Astrocyte (in vitro differentiated cells and primary cell): Measurements from ENCODE around the gene OAS3. TPM values are rescaled to one million over a fixed set of nuclear protein-coding genes. Genes with fewer than 3 reads are reported as not detected.

ENCODE experiments used
- DNase-seq: peaks from one replicate; pipeline ENCODE4 v3.0.0-alpha.2; 2010; ENCODE audit warnings: low read depth
- FAIRE-seq: peaks from 2 replicates; lab custom pipeline; 2011; peaks lifted over from hg19 to GRCh38; lab: Jason Lieb, UNC
- H2AFZ ChIP-seq: 2 replicates; pipeline ENCODE4 v1.6.0; 2012; ENCODE audit warnings: low read depth, low read length, inconsistent platforms
- H3K27ac ChIP-seq: 2 replicates; pipeline ENCODE4 v1.5.1; 2011; ENCODE audit warnings: low read depth, low read length, inconsistent platforms
- H3K27me3 ChIP-seq: 2 replicates; pipeline ENCODE4 v1.6.0; 2011; ENCODE audit warnings: low read length, inconsistent platforms; ENCODE audit not compliant: insufficient read depth
- H3K36me3 ChIP-seq: 2 replicates; pipeline ENCODE4 v1.5.1; 2011; ENCODE audit warnings: low read length, inconsistent platforms; ENCODE audit not compliant: insufficient read depth
- H3K4me1 ChIP-seq: 2 replicates; pipeline ENCODE4 v1.5.1; 2011; ENCODE audit warnings: low read length, inconsistent platforms; ENCODE audit not compliant: insufficient read depth
- H3K4me2 ChIP-seq: 2 replicates; pipeline ENCODE4 v1.6.0; 2012; ENCODE audit warnings: low read length, inconsistent platforms
- H3K4me3 ChIP-seq: 2 replicates; pipeline ENCODE4 v1.5.1; 2011; ENCODE audit warnings: low read depth, mild to moderate bottlenecking, low read length, inconsistent platforms; ENCODE audit not compliant: insufficient read depth
- H3K79me2 ChIP-seq: 2 replicates; pipeline ENCODE4 v1.6.0; 2012; ENCODE audit warnings: mild to moderate bottlenecking, low read length, inconsistent platforms; ENCODE audit not compliant: insufficient read depth
- H3K9ac ChIP-seq: 2 replicates; pipeline ENCODE4 v1.6.0; 2012; ENCODE audit warnings: mild to moderate bottlenecking, low read length, inconsistent platforms
- H3K9me3 ChIP-seq: 2 replicates; pipeline ENCODE4 v1.5.1; 2012; ENCODE audit warnings: low read depth, mild to moderate bottlenecking, low read length, inconsistent platforms; ENCODE audit not compliant: insufficient read depth
- H4K20me1 ChIP-seq: 2 replicates; pipeline ENCODE4 v1.6.0; 2012; ENCODE audit warnings: low read length, inconsistent platforms; ENCODE audit not compliant: insufficient read depth
- H3K27ac Mint-ChIP-seq: one replicate; pipeline ENCODE4 v1.8.0; 2021; ENCODE audit warnings: mild to moderate bottlenecking, mixed read lengths; ENCODE audit not compliant: unreplicated experiment
- H3K27me3 Mint-ChIP-seq: one replicate; pipeline ENCODE4 v1.8.0; 2021; ENCODE audit warnings: low read depth, mixed read lengths; ENCODE audit not compliant: unreplicated experiment
- H3K36me3 Mint-ChIP-seq: one replicate; pipeline ENCODE4 v1.8.0; 2021; ENCODE audit warnings: low read depth, mixed read lengths; ENCODE audit not compliant: unreplicated experiment
- H3K4me1 Mint-ChIP-seq: one replicate; pipeline ENCODE4 v1.8.0; 2021; ENCODE audit warnings: low read depth, mixed read lengths; ENCODE audit not compliant: unreplicated experiment
- H3K4me3 Mint-ChIP-seq: one replicate; pipeline ENCODE4 v1.8.0; 2021; ENCODE audit warnings: mild to moderate bottlenecking, moderate library complexity, mixed read lengths; ENCODE audit not compliant: unreplicated experiment
- H3K9me3 Mint-ChIP-seq: one replicate; pipeline ENCODE4 v1.8.0; 2021; ENCODE audit warnings: mild to moderate bottlenecking, mixed read lengths; ENCODE audit not compliant: unreplicated experiment
- EZH2 ChIP-seq: IDR thresholded peaks from 2 replicates; pipeline ENCODE4 v1.6.1; 2012; ENCODE audit warnings: mild to moderate bottlenecking, low read length, inconsistent platforms; ENCODE audit not compliant: insufficient read depth
- total RNA-seq: library from RNA; stranded (reverse); gene quantifications from 2 replicates; pipeline ENCODE4 v1.2.1, GENCODE V29; 2021
- TF ChIP-seq, protein P1 (sequence below): IDR thresholded peaks from 2 replicates; pipeline ENCODE4 v1.5.1; 2011; ENCODE audit warnings: low read depth, mild to moderate bottlenecking, inconsistent platforms, low read length, moderate library complexity; ENCODE audit not compliant: insufficient read depth

Gene OAS3
- total RNA-seq, 1 donor from 2014 or later: 33.8 TPM

DNA sequence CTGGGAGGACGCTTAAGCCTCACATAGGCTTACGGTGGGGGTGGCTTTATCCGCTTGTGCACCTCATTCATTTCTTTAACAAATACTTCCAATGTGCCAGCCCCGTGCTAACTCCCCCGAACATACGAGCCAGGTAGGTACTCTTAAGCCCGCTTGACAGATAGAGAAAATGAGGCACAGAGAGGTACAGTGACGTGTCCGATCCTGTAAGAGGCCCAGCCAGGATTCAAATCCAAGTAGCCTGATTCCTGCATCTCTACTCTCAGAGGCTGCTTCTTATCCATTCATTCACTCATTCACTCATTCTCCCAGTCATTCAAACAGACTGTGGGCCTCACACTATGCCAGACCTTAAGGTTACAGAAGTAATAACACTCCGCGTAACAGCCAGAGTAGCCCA is 477 bp downstream of the OAS3 start:
- DNase-seq: no peak
- Histone ChIP-seq H3K9me3 (no peaks in the 10 kb centered on the region), H3K27me3 (no peaks in the 10 kb centered on the region), H3K4me1 (peaks cover 7% of the 10 kb centered on the region), H4K20me1 (no peaks in the 10 kb centered on the region), H3K4me3 (peak overlapping the region; percentile 65), H2AFZ (peak overlapping the region; percentile 66), H3K4me2 (peak overlapping the region; percentile 92), H3K79me2 (no peaks in the 10 kb centered on the region), H3K27ac (no peak overlapping the region), H3K9ac (peak overlapping the region; percentile 77), H3K36me3 (no peaks in the 10 kb centered on the region)
- no peak for FAIRE-seq
- TF ChIP-seq, protein P1, sequence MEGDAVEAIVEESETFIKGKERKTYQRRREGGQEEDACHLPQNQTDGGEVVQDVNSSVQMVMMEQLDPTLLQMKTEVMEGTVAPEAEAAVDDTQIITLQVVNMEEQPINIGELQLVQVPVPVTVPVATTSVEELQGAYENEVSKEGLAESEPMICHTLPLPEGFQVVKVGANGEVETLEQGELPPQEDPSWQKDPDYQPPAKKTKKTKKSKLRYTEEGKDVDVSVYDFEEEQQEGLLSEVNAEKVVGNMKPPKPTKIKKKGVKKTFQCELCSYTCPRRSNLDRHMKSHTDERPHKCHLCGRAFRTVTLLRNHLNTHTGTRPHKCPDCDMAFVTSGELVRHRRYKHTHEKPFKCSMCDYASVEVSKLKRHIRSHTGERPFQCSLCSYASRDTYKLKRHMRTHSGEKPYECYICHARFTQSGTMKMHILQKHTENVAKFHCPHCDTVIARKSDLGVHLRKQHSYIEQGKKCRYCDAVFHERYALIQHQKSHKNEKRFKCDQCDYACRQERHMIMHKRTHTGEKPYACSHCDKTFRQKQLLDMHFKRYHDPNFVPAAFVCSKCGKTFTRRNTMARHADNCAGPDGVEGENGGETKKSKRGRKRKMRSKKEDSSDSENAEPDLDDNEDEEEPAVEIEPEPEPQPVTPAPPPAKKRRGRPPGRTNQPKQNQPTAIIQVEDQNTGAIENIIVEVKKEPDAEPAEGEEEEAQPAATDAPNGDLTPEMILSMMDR: no peak
- no peak for TF ChIP-seq EZH2
- Mint-ChIP-seq H3K27ac (peak overlapping the region; percentile 81), H3K36me3 (no peaks in the 10 kb centered on the region), H3K27me3 (peaks cover 15% of the 10 kb centered on the region), H3K9me3 (no peaks in the 10 kb centered on the region), H3K4me1 (peaks cover 7% of the 10 kb centered on the region), H3K4me3 (peak overlapping the region; percentile 87)

DNA sequence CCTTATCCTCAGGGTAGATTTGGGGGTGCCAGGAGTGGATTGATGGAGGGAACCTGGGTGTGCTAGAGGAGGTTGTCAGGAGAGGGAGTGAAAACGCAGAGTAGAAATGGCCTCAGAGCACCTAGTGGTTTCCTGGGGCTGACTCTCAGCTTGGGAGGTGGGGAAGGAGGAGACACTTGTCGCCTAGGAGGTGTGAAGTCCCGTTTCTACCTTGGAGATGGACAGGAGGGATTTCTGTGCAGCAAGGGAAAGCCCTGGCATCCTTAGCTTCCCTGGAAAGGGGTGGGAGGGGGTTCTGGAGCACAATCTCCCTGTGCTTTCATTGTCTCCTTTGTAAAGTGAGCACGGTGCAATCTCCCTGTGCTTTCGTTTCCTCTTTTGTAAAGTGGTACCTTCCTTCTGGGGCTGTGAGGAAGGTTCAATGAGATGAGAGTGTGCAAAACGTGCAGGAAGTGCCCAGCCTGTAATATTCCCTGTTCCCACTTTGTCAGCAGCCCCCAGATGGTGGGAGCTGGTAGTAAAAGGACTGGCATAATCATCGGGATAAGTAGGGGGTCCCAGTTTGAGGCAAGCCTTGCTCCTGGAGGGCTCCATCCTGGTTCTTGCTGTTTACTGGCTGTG is 1.6 kb downstream of the OAS3 start:
- H3K36me3 ChIP-seq: no peaks in the 10 kb centered on the region
- Mint-ChIP-seq H3K27ac (no peak overlapping the region), H3K4me1 (peaks cover 12% of the 10 kb centered on the region), H3K36me3 (peaks cover 3% of the 10 kb centered on the region), H3K4me3 (peak overlapping the region; percentile 76), H3K9me3 (peaks cover 4% of the 10 kb centered on the region), H3K27me3 (peaks cover 15% of the 10 kb centered on the region)
- DNase-seq (no peak), FAIRE-seq (no peak)
- H3K27me3 ChIP-seq: no peaks in the 10 kb centered on the region
- peaks cover 7% of the 10 kb centered on the region for H3K4me1 ChIP-seq
- H3K27ac ChIP-seq: no peak overlapping the region
- H3K4me2 ChIP-seq: peak overlapping the region; percentile 92
- H3K9ac ChIP-seq: no peak overlapping the region
- H3K4me3 ChIP-seq: no peak overlapping the region
- no peaks in the 10 kb centered on the region for H3K79me2 ChIP-seq
- no peak for TF ChIP-seq EZH2
- TF ChIP-seq, protein P1: no peak
- H2AFZ ChIP-seq: no peak overlapping the region
- no peaks in the 10 kb centered on the region for H4K20me1 ChIP-seq
- no peaks in the 10 kb centered on the region for H3K9me3 ChIP-seq
